HG03097 (cell line): ENCODE data around the gene FAM20C.

Experiments used
- ATAC-seq: cut with Tn5 transposase; IDR thresholded peaks from one replicate; pipeline ENCODE4 v1.9.1; 2021; ENCODE audit not compliant: unreplicated experiment, low FRiP score

FAM20C gene

GRCh38 chr7:158771-159170 lies 33.6 kb upstream of the FAM20C start:
- ATAC-seq = no peak

GRCh38 chr7:159370-160270 lies 32.8 kb upstream of the FAM20C start:
- no peak for ATAC-seq

DNA sequence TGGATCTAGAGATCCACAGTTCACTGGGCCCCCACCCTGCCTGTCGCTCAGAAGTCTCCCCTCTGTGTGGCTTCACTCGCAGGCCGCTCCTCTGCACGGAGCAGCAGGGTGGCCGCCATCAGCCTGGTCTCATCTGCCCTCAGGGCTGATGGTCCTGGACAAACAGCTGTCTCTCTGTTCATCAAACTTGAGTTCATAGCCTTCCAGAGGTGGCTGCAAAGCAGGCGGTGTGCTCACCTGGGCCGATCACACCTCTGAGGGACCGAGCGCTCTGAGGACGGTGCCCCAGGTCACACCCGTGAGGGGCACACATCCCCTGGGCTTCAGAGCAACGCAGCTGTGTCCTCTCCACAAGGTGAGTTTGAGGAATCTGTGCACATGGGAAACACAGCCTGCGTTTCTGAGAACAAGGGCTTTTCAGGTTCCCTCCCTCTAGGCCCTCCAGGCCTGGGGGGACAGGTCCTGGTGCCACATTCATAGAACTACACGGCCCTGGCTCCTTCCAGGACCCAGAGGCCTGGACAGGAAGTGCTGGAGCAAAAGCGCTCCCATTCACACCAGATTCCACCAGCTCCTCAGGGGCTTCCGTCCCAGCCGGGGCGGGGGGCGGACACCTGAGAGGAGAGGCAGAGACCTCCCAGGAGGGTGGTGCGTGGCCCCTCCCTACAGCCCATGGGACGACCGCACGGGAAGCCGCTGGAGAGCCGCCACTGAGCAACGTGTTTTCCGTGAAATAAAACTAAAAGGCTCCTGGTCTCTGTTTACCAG lies 31.2 kb upstream of the FAM20C start:
- no peak for ATAC-seq

GRCh38 chr7:162632-163297 lies 29.6 kb upstream of the FAM20C start:
- ATAC-seq = no peak

GRCh38 chr7:163298-163695 lies 29.1 kb upstream of the FAM20C start:
- no peak for ATAC-seq

DNA sequence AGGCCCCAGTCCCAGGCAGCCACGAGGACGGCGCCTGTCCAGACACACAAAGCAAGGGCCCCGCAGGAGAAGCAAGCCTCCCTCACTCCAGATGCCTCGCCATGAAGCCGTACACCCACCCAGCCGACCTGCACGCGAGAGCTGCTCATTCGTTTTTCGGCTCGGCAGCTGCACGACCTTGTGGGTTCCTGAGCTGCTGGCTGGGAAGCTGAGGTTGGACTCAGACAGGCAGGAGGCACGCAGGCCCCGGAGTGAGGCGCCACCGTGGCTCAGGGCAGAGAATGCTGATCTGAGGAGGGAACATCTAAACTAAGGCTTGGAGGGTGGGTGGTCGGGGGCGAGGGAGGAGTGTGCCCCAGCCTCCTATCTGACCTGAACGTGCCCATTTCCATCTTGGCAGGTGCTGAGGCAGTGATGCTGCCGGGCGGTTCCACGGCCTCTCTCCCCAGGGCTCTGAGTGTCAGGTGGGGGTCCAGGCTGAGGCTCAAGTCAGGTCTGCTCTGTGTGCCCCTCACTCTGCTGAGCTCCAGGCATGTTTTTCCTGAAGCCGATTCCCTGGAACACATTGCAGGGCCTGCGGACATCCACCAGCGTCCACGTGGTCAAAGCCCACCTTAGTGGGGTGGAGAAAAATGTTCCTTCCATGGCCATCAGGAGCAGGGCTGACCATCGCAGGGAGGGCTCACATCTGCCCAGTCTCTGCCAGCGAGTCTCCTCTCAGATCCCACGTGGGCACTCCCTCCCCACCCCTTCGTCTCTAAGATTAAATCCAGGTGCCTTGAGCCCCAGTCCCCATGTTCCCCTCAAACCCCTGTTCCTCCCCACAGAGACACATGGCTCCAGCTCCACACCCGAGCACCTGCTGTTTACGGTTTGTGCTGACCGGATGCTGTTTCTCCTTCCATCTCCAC lies 28.1 kb upstream of the FAM20C start:
- no peak for ATAC-seq

GRCh38 chr7:164882-165660 lies 27.3 kb upstream of the FAM20C start:
- no peak for ATAC-seq

- ATAC-seq = no peak
Observed at GRCh38 chr7:165661-166337, 26.6 kb upstream of the FAM20C start.

- ATAC-seq = no peak
Observed at GRCh38 chr7:166338-167060, 25.9 kb upstream of the FAM20C start.

- ATAC-seq = no peak
Observed at GRCh38 chr7:167090-167855, 25.1 kb upstream of the FAM20C start.

GRCh38 chr7:167976-168791 lies 24.2 kb upstream of the FAM20C start:
- ATAC-seq = no peak

DNA sequence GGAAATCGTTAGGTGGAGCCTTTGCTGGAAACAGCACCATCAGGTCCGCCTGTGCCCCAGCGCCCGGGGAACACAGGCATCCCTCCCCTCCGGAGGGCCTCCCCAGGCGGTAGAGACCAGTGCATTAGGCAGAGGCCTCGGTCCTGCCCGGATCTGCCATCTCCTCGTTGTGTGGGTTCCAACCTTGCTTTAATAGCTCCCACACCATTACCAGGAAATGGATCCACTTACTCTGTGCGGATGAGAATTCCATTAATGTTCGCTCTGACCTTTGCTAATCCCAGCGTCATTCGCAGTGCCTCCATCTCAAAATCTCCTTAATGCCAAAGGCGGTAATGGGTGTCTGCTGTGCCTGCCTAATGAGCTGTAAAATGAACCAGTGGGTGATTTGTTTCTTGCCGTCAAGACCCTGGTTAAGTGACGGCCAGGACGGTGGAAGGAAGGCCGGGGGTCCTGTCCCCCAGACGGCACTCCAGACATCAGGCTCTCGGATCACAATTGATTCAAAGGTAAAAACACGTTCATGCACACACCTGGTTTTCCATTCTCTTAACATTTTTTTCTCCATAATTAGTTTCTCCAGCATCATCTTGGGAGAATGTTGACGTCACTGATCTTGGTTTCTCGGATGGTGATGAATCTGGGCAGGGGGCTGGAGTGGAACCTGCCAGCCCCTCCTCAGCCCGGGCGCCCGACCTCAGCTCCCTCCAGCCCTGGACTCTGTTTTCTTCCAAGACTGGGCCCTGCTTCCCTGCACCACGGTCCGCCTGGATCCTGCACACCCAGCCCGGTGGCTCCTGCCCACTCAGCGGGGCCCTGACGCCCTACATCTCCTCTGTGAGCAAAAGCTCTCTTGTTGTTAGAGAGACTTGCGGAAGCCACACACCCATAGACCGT lies 22.8 kb upstream of the FAM20C start:
- ATAC-seq = no peak

GRCh38 chr7:170551-171363 lies 21.6 kb upstream of the FAM20C start:
- no peak for ATAC-seq

- no peak for ATAC-seq
Observed at GRCh38 chr7:171364-171904, 20.9 kb upstream of the FAM20C start.
